Left renal pelvis (tissue), 4 donors: ENCODE data around the gene SMO. TPM values are rescaled to one million over a fixed set of nuclear protein-coding genes. Genes with fewer than 3 reads are reported as not detected.
"Not testable (repeated sequence)": the region's sequence is repeated elsewhere in the genome, so short reads cannot be mapped to it uniquely, and the experiment has no call there.

Experiments
- DNase-seq, 4 donors: peaks; one replicate each; pipeline ENCODE4 v3.0.0-alpha.2; 2013; ENCODE audit warnings: low read depth in 4 of 4, low spot score in 3 of 4
- polyA plus RNA-seq, 4 donors: library from polyadenylated mRNA; unstranded; fragments of 120-200 nt; gene quantifications; one replicate each; pipeline ENCODE4 v1.2.1, GENCODE V29; 2013; ENCODE audit not compliant: insufficient read length in 4 of 4

The SMO gene
- polyA plus RNA-seq, 4 donors, result 106 to 148 (median 115) TPM

DNA sequence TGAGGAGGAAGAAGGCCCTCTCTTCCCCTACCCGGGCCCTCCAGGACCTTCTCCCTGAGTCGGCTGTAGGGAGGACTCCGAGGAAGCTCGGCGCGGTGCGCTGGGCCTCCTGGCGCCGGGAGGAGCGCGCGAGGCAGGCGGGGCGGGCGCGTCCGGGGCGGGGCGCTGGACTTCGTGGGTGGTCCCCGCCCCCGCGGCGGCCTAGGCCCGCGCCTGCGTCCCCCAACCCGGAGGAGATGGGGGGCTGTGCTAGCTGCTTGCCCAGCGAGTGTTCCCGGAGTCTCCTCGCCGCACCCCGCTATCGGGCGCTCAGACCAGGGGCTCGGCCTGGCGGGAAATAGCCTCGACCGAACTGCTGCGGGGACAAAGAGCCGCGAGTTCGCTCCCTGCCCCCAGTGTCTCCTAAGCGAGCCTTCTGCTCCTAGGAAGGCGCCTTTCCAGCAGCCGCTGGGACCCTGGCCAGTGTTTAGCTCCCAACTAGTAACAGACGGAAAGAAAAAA lies 19.2 kb upstream of the SMO start:
- no peak for DNase-seq

DNA sequence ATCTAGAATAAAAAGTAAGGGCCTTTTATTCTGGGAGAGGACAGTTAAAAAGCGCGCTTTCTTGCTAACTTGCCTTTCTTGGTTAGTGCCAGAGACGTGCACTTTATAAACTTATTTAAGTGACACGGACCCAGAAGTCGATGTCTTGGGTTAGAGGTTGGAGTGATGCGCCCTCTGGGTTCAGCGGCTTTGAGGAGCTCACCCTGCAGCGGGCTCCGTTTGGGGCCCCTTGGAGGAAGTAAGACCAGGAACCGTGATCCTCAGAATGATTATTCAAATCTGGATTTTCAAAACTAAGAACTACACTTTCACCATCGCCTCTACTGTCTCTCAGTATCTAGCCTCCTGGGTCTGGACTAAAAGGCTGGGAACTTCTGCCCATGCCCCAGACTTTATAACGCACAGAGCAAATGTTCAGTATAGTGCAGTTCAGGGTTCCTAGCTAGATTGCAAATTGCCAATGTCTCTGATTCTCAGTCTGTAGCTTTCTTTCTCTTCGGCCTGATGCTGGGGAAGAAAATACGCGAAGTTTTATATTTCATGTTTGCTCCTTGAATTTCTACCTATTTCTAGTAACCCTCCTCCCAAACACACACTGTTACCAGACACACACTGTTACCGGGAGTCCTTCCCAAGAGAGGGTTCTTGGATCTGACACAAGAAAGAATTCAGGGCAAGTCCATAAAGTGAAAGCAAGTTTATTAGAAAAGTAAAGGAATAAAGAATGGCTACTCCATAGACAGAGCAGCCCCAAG lies 18.6 kb upstream of the SMO start:
- no peak for DNase-seq

DNA sequence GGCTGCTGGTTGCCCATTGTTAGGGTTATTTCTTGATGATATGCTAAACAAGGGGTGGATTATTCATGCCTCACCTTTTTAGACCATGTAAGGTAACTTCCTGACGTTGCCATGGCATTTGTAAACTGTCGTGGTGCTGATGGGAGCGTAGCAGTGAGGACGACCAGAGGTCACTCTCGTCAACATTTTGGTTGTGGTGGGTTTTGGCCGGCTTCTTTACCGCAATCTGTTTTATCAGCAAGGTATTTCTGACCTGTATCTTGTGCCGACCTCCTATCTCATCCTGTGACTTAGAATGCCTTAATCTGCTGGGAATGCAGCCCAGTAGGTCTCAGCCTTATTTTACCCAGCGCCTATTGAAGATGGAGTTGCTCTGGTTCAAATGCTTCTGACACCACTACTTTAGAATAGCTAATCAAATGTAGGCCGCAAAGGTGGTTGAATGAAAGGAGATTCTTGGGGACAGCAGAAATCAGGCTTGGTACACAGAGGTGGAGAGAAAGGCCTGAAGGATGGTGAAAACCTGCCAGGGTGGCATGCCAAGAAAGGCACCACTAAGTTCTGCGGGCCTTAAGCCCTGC lies 17.9 kb upstream of the SMO start:
- no peak for DNase-seq

DNA sequence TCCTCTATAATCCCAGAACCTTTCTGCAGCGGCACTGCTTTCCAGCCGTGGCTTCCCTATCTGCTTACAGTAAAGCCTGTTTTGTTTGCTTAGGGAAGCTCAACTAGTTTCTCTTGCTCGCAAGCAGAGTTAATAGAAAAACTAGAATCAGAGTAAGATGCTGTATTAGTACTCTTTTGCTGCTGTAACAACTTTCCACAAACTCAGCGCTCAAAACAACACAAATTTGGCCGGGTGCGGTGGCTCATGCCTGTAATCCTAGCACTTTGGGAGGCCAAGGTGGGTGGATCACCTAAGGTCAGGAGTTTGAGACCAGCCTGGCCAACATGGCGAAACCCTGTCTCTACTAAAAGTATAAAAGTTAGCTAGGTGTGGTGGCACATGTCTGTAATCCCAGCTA lies 14.6 kb upstream of the SMO start:
- not testable (repeated sequence) for DNase-seq

DNA sequence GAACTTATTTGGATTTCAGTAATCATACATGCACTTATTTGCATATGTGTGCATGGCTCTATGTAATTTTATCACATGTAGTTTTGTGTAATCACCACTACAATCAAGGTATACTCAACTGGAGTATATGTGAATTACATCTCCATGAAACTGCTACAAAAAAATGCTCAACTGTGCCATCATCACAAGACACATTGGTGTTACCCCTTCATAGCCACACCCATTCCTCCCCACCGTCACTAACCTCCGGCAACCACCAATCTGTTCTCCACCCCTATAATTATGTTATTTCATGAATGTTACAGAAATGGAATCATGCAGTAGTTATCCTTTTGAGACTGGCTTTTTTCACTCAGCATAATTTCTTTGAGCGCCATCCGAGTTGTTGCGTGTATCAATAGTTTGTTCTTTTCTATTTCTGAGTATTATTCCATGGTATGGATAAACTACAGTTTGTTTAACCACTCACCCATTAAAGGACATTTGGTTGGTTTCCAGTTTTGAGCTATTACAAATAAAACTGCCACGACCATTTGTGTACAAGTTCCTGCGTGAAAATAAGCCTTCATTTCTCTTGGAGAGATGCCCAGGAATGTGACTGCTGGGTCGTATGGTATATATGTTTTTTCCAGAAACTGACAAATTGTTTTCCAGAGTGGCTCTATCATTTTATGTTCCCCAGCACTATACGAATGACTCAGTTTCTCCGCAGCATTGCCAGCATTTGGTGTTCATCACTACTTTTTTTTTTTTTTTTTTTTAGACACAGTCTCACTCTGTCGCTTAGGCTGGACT lies 11.3 kb upstream of the SMO start:
- DNase-seq, result no peak

DNA sequence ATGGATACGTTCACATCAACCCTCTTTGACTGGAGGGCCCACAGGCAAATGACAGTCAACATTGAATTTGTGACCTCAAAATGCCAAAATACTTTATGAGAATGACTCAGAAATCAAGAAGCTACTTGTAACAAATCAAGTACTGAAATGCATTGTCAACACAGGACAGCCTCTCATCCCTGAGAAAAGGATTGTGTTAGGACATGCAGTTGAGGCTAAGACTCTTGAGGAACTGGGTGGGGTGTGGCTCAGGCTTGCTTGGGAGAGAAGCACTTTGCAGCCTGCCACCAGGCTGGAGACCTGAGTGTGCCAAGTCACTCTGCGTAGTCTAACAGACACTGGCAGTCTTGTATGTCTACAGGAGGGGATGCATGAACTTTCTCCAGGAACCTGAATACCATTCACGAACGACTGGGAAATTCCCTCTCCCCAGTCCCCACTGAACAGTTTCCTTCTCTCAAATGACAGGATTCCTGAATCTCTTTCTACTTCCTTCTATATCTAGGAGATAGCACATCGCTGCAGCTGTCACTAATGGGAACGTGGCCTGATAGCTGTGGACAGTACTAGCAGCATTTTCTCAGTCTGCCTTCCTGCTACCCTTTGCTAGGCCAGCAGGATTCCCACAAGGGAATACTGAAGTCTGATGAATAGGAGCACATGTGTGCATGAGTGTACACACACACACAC lies 3.3 kb upstream of the SMO start:
- DNase-seq, result no peak

DNA sequence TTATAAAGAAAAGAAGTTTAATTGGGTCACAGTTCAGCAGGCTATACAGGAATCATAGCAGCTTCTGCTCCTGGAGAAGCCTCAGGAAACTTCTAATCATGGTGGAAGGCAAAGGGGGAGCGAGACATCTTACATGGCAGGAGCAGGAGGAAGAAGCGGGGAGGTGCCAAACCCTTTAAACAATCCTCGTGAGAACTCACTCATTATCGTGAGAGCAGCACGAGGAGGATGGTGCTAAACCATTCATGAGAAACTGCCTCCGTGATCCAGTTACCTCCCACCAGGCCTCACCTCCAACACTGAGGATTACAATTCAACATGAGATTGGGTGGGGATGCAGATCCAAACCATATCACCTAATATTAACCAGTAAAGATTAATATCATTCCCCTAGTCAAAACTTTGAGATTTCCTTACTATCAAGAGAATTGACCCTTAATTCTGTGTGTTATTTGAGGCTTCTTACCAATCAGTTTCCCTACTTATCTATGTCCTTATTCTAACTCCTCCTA lies 1.6 kb upstream of the SMO start:
- no peak for DNase-seq

DNA sequence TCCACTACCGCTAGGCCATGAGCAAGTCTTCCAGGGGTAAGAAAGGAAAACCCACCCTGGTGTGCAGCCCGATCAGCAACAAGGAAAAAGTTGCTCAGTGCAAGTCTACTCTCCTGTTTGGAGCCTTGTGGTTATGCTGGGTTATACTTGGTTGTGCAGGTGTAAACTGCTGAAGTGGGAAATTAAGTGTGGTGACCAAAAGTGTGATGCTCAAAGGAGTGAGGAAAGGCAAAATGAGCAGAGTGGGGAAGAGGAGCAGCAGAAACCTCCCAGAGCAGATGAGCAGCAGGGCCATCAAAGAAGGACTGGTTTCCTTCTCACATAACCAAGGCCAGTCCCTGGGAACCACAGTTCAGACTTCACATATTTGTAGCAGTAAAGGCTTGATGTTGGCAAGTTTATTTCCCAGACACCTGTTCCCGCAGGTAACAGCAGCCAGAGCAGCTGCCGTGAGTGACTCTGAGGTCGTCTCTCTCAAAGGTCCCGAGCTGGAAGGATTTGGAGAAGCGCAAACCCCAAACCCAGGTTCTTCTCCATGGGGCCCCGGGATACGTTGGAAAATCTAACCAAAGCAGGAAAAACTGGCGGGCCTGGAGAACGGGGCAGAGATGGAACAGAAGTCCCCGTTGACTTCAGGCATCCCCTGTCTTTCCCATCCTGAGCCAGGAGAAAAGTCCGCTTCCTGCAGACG lies 607 bp upstream of the SMO start:
- no peak for DNase-seq

DNA sequence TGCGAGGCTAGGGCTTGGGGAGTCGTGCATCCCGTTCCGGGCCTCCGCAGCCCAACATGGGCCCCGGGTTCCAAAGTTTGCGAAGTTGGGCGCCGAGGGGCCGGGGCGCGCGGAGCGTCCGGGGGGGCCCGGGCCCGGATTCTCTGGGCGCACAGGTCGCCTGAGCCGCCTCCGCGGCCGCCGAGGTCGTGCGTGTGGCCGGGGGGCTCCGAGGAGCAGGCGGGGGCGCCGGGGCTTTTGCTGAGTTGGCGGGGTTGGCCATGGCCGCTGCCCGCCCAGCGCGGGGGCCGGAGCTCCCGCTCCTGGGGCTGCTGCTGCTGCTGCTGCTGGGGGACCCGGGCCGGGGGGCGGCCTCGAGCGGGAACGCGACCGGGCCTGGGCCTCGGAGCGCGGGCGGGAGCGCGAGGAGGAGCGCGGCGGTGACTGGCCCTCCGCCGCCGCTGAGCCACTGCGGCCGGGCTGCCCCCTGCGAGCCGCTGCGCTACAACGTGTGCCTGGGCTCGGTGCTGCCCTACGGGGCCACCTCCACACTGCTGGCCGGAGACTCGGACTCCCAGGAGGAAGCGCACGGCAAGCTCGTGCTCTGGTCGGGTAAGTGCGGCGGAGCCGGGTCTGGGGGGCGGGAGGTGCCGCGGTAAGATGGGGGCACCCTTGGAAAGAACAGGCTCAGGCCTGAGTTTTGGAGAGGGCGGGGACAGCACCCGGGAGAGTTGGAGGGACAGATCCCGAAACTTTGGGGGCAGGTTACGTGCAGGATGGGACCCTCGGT lies 643 bp downstream of the SMO start:
- no peak for DNase-seq

DNA sequence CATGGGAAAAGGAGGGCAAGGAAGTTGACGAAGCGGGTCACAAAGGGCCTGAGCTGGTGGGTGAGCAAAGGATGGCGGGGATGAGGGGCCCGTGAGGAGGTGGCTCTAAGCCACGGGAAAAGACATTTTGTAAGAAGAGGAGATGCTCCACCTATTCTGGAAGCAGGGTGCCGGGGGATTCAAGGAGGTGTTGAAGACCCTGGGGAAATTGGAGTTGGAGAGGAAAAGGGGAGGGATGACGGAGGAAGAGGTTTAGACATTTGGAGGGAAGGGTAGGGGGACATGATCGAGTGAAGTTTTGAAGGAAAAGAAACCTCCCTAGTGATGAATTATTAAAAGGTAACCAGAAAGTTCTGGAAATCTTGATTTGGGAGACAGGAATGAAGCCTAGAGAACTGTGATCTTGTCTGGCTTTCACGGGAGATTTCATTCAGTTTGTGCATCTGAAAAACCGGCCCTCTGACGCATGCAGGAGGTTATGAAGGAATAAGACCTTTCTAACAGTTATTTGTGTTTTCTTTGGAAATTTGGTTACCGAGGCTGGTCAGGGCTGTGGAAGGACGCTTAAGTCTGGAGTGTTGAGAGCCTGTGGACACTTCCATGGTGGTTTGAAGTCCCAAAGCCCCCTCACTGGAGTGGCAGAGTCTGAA lies 1.4 kb downstream of the SMO start:
- DNase-seq, result no peak

DNA sequence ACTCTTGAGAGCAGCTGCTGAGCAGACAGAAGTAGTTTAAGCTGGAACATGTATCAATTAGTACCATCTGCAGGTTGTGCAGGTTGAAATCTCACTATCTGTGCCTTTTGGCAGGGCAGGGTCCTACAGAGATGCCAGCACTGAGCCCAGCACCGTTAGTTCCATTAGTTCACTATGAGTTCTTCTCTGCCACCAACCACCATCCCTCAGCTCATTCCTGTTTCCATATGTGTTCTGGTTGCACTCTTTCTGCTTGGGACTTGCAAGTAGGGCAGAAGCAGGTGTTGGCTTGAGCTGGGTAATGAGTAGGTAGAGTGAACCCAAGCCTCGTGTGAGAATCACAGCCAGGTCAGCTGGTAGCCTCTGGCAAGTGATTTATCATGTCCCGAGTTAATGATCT lies 2.8 kb downstream of the SMO start:
- DNase-seq, result no peak

DNA sequence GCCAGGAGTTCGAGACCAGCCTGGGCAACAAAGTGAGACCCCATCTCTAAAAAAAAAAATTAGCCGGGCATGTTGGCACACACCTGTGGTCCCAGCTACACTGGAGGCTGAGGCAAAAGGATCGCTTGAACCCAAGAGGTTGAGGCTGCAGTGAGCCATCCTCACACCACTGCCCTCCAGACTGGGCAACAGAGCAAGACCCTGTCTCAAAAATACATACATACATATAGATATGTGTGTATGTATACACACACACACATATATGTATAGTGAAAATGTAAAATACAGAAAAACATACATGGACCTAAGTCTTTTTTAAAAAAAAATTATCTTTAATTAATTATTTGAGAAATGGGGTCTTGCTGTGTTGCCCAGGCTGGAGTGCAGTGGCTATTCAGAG lies 5.5 kb downstream of the SMO start:
- DNase-seq, result no peak

DNA sequence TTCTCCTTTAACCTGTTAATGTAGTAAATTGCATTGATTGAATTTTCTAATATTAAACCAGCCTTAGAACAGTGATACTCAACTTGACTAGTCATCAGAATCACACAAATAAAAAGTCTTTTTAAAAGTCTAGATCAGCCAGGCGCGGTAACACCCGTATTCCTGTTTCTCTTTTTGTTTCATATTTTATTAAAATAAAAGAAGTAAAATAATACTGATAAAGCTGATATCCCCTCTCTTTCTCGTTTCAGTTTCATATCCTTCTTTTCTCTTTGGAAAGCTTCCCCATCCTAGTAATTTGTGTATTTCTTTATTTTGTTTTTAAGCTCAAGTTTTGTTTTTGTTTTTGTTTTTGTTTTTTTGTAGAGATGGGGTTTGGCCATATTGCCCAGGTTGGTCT lies 9.3 kb downstream of the SMO start:
- no peak for DNase-seq

DNA sequence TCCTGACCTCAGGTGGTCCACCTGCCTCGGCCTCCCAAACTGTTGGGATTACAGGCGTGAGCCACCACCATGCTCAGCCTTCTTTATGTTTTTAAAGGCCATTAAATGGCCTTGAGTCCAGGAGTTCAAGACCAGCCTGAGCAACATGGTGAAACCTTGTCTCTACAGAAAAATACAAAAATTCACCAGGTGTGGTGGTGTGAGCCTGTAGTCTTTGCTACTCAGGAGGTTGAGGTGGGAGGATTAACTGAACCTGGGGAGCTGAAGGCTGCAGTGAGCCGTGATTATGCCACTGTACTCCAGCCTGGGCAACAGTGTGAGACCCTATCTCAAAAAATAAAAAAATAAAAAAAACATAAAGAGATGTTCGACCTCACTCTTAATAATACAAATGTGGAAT lies 11.0 kb downstream of the SMO start:
- no peak for DNase-seq

DNA sequence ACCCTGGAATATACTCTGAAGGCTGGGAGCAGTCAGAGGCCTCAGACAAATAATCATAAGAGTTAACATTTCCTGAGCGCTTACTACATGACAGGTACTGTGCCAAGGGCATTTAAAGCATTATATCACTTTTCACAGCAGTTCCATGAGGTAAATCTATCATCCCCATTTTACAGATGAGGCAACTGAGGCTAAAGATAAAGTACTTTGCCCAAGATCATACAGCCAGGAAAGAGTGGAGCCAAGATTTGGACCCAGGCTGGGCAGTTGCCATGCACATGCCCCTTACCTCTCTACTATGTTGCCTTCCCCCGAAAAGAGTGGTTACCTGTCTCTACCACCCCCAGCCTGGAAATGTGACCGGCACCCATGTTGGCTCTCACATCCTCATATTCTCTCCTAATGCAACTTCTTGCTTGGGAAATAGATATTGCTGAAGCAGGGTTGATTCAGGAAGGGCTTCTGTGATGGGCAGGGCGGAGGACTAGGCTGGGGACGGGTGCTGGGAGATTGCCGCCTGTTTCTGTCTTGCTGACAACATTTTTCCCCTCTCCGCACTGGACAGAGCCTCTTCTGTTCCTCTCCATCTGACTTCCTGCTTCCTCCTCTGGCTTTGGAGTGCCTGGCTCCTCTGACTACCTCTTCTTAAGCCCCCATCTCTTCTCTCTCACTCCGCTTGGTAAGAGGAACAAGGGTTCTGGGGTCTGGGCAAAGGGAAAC lies 13.8 kb downstream of the SMO start:
- DNase-seq, result no peak

DNA sequence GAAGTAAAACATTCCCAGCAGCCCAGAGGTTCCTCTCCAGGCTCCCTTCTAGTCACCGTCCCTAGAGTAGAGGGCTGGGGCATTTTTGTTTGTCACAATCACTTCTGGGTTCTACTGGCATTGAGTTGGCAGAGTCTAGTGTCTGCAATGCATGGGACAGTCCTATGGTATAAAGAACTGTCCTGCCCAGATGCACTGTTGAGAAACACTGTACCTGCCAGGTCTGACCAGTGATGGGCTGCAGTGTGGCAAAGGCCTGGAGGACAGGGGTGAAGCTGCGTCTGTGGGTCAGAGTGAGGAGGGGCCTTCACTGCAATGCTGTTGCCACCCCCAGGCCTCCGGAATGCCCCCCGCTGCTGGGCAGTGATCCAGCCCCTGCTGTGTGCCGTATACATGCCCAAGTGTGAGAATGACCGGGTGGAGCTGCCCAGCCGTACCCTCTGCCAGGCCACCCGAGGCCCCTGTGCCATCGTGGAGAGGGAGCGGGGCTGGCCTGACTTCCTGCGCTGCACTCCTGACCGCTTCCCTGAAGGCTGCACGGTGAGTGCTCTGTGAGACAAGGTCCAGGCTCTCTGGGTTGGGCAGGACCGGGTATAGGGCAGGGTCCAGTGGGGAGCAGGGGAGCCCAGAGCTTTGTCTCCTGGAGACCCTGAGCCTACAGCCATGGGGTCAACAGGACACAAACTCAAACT lies 14.8 kb downstream of the SMO start:
- DNase-seq, result no peak

DNA sequence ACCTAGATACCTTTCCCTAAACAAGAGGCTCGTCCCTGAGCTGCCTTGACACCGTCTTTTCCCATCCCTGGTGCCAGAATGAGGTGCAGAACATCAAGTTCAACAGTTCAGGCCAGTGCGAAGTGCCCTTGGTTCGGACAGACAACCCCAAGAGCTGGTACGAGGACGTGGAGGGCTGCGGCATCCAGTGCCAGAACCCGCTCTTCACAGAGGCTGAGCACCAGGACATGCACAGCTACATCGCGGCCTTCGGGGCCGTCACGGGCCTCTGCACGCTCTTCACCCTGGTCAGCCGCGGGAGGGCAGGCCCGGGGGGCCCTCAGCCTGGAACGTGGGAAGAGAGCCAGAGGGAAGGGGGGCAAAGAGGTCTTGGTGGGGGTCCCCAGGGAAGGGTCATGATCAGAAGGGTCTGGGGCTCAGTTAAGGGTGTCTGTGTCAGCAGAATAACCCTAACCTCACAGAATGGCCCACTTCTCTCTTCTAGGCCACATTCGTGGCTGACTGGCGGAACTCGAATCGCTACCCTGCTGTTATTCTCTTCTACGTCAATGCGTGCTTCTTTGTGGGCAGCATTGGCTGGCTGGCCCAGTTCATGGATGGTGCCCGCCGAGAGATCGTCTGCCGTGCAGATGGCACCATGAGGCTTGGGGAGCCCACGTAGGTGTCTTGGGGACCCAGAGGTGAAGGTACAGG lies 16.8 kb downstream of the SMO start:
- DNase-seq, result no peak
